ENCODE data around the gene BFAR.
"Not testable (repeated sequence)": the region's sequence is repeated elsewhere in the genome, so short reads cannot be mapped to it uniquely, and the experiment has no call there.

Gene BFAR

DNA sequence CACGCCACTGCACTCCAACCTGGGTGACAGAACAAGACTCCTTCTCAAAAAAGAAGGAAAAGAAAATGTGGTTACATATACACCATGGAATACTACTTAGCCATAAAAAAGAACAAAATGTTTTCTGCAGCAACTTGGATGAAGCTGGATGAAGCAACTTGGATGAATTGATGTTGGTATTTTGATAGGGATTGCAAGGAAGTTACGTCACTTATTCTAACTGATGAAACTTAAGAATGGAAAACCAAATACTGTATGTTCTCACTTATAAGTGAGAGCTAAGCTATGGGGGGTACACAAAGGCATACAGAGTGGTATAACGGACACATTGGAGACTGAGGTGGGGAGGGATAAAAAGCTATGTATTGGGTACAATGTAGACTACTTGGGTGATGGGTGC is 43.9 kb downstream of the BFAR start:
- no peak for DNase-seq (ENCODE audit: low read depth)
- TF ChIP-seq, protein P1, sequence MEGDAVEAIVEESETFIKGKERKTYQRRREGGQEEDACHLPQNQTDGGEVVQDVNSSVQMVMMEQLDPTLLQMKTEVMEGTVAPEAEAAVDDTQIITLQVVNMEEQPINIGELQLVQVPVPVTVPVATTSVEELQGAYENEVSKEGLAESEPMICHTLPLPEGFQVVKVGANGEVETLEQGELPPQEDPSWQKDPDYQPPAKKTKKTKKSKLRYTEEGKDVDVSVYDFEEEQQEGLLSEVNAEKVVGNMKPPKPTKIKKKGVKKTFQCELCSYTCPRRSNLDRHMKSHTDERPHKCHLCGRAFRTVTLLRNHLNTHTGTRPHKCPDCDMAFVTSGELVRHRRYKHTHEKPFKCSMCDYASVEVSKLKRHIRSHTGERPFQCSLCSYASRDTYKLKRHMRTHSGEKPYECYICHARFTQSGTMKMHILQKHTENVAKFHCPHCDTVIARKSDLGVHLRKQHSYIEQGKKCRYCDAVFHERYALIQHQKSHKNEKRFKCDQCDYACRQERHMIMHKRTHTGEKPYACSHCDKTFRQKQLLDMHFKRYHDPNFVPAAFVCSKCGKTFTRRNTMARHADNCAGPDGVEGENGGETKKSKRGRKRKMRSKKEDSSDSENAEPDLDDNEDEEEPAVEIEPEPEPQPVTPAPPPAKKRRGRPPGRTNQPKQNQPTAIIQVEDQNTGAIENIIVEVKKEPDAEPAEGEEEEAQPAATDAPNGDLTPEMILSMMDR (IDR thresholded peaks at IDR 0.05; ENCODE audit: low read length, missing control alignments): no peak
- H3K4me3 ChIP-seq (replicated peaks; ENCODE audit: low read depth, low read length): no peak overlapping the region

DNA sequence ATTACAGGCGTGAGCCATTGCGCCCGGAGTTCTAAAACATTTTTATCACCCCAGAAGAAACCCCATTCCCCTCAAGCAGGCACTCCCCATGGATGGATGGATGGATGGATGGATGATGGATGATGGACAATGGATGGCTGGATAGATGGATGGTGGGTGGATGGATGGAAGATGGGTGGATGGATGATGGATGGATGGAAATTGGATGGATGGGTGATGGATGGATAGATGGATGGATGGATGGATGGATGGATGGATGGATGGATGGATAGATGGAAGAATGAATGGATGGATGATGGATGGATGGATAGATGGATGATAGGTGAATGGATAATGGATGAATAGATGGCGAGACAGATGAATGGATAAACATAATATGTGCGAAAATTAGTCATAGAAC is 44.9 kb downstream of the BFAR start:
- TF ChIP-seq, protein P1 (IDR thresholded peaks at IDR 0.05; ENCODE audit: low read length, missing control alignments): no peak
- H3K4me3 ChIP-seq (replicated peaks; ENCODE audit: low read depth, low read length): no peak overlapping the region
- no peak for DNase-seq (ENCODE audit: low read depth)

DNA sequence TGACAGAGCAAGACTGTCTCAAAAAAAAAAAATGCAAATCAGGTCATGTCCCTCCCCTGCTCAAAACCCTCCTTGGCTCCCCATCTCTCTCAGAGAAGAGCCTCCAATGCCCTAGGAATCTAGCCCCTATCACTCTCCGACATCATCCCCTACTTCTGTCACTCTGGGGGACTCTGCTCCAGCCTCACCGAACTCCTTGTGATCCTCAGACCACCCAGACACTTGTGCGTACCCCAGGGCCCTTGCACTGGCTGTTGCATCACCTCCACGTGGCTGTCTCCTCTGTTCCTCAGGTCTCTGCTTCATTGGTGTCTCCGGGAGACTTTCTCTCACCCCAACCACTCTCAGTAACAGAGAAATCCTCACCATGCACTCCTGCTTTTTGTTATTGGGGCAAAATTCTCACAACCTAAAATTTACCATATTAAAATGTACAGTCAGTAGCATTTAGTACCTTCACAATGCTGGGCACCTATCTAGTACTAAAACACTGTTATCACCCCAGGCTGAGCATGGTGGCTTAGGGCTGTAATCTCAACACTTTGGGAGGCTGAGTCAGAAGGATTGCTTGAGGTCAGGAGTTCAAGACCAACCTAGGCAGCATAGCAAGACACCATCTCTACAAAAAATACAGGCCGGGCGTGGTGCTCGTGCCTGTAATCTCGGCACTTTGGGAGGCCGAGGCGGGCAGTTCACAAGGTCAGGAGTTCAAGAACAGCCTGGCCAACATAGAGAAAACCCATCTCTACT is 46.2 kb downstream of the BFAR start:
- TF ChIP-seq, protein P1 (IDR thresholded peaks at IDR 0.05; ENCODE audit: low read length, missing control alignments): no peak
- DNase-seq (ENCODE audit: low read depth): no peak
- H3K4me3 ChIP-seq (replicated peaks; ENCODE audit: low read depth, low read length): no peak overlapping the region

DNA sequence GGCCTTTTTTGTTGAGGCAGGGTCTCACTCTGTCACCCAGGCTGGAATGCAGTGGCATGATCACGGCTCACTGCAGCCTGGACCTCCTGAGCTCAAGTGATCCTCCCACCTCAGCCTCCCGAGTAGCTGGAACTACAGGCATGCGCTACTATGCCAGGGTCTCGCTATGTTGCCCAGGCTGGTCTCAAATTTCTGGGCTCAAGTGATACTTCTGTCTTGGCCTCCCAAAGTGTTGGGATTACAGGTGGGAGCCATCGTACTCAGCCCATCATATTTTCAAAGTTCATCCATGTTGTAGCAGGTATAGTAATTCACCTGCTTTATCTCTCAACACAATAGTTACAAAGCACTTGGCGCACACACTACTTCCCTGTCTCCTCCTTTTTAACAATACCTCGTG is 47.6 kb downstream of the BFAR start:
- not testable (repeated sequence) for DNase-seq (ENCODE audit: low read depth); H3K4me3 ChIP-seq (replicated peaks; ENCODE audit: low read depth, low read length)

DNA sequence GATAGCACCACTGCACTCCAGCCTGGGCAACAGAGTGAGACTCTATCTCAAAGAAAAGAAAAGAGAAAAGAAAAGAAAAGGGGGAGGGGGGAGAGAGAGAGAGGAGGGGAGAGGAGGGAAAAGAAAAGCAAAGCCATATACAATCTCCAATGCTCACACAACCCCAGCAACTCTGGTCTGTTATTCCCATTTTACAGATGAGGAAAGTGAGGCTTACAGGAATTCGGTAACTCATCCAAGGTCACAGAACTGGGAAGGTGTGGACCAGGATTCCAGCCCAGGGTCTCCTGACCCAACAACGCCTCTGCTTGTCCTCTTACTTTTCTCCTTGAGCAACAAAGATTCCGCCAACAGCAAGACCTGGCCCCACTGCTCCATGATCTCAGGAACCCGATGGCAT is 48.4 kb downstream of the BFAR start:
- no peak overlapping the region for H3K4me3 ChIP-seq (replicated peaks; ENCODE audit: low read depth, low read length)
- no peak for DNase-seq (ENCODE audit: low read depth)
- TF ChIP-seq, protein P1 (IDR thresholded peaks at IDR 0.05; ENCODE audit: low read length, missing control alignments): no peak

DNA sequence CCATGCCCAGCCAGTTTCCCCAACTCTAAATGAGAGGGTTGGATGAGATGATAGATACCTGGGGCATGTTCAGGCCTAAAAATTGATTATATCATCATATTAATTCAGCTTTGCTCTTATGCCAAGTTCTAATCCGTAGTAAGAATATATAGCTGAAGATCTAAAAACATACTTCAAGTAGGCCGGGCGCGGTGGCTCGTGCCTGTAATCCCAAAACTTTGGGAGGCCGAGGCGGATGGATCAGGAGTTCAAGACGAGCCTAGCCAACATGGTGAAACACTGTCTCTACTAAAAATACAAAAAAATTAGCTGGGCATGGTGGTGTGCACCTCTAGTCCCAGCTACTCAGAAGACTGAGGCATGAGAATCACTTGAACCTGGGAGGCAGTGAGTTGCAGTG is 49.4 kb downstream of the BFAR start:
- H3K4me3 ChIP-seq (replicated peaks; ENCODE audit: low read depth, low read length): no peak overlapping the region
- no peak for DNase-seq (ENCODE audit: low read depth)
- TF ChIP-seq, protein P1 (IDR thresholded peaks at IDR 0.05; ENCODE audit: low read length, missing control alignments): no peak

DNA sequence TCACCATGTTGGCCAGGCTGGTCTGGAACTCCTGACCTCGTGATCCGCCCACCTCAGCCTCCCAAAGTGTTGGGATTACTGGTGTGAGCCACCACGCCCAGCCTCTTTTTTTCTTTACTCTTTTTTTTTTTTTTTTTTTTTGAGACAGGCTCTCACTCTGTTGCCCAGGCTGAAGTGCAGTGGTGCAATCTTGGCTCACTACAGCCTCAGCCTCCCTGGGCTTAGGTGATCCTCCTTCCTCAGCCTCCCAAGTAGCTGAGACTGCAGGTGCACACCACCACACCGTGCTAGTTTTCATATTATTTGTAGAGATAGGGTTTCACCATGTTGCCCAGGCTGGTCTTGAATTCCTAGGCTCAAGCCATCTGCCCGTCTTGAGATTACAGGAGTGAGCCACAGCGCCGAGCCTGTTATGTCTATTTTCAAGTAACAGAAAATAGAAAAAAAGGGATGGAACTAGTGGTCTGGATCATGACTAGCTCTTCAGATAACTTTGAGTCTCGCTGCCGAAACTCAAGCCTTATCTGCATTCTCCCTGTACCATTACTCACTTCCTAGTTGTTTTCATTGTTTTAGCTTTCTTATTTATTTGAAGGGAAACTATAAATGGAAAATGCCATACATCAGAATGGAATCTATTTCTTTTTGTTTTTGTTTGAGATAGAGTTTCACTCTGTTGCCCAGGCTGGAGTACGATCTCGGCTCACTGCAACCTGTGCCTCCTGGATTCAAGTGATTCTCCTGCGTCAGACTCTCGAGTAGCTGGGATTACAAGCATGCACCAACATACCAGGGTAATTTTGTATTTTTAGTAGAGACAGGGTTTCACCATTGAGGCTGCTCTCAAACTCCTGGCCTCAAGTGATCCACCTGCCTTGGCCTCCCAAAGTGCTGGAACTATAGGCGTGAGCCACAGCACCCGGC is 53.4 kb downstream of the BFAR start:
- H3K4me3 ChIP-seq (replicated peaks; ENCODE audit: low read depth, low read length): not testable (repeated sequence)
- peak; percentile 85 for DNase-seq (ENCODE audit: low read depth)

DNA sequence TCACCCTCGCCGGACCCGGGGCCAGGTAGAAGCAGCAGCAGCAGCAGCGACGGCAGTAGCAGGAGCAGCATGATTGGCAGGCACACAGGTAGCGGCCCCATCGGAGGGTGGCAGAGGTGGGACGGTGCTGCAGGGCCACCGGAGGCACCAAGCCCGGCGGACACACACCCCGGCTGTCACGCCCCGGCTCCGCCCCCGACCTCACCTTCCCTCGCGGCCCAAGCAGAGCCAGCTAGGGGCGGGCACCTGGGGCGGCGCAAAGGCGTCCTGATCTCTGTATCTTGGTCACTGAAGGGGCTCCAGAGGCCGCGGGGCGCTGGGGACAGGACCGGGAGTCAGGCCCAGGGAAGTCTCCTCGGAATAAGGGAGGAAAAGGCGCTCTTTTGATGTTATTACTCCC is 61.4 kb downstream of the BFAR start, which contains the start of gene PLA2G10:
TSS of gene PLA2G10 (minus strand) at position 180 of the 400 bp plus-strand sequence. CDS start at position 101, 79 bp downstream.
- DNase-seq (ENCODE audit: low read depth): not testable (repeated sequence)

DNA sequence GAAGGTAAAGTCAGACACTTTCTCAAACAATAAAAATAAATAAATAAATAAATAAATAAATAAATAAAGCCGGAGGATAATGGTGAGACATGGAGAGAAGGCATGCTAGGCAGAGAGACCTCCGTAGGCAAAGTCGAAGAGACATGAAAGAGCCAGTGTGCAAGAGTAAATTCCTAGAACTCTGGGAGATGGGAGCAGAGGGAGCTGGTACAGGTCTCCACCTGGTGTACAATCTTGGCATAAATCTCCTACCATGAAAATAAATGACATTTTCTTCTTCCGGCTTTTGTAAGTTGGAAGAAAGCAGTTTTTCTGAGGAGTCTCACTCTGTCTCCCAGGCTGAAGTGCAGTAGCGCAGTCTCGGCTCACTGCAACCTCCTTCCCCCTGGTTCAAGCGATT is 69.1 kb downstream of the BFAR start:
- not testable (repeated sequence) for H3K4me3 ChIP-seq (replicated peaks; ENCODE audit: low read depth, low read length); DNase-seq (ENCODE audit: low read depth)

More for the DNA sequence above, 61.4 kb downstream of the BFAR start, which contains the start of gene PLA2G10:
- not testable (repeated sequence) for H3K4me3 ChIP-seq (replicated peaks; ENCODE audit: low read depth, low read length)

DNA sequence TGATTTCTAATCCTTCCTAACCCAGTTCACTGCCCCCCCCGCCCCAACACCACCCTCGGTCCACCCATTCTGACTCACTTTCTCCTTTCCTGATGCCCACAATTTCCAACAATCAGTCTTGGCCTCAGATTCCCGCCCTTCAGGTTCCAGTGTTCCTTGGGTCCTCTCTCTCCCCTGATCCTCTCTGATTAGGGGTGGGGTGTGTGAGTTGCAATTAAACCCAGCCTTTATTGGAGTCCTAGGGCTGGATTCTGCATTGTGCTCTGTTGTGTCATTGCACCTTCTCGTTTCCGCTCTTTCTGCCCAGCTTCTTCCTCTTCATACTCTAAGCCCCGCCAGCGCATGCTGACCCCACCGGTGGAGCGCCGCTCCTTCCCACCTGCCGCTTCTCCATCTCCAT is 69.9 kb downstream of the BFAR start:
- not testable (repeated sequence) for H3K4me3 ChIP-seq (replicated peaks; ENCODE audit: low read depth, low read length); DNase-seq (ENCODE audit: low read depth)

DNA sequence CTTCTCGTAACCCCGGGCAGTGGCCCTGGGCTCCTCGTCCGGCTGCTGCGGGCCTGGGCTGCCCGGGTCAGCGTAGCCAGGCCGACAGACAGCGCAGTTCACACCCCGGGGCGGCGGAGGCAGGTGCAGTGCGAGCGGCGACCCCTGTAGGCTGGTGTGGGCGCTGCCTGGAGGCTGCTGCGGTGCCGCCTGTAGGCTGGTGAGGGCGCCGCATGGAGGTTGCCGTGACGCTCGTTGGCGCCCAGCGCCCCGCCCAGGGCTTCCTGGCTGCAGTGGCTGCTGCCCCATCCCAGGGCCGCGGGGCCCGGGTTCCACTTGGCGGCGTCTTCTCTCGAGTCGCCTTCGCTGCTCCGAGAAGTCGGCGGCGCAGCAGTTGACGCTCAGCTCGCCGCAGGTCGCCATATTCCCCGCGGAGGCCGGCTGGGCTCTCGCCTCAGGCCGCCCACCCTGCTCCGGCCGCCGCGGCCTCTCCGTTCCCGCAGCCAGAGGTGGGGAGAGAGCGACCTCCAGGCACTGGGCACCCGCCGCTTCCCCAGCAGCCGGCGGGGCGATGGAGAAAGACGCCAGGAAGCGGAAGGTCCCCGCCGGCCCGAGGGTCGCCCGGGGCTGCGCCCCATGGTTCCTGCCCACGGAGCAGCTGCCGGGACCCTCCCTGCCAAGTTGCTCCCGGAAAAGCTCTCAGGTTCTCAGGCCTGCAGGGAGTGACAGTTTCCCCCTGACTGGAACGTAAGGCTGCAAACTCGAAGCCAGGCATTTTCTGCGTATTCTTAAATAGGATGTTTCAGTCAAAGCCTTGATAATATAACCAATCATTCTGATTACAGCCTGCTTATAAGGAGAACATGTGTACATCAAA is 70.6 kb downstream of the BFAR start, which contains the start of gene NPIPA3:
TSS of gene NPIPA3 (plus strand) at position 256 of the 856 bp plus-strand sequence. CDS start 5,533 bp downstream, outside the sequence.
- DNase-seq (ENCODE audit: low read depth): not testable (repeated sequence)

More for the DNA sequence above, 70.6 kb downstream of the BFAR start, which contains the start of gene NPIPA3:
- H3K4me3 ChIP-seq (replicated peaks; ENCODE audit: low read depth, low read length): not testable (repeated sequence)
